Activated CD4-positive, alpha-beta T cell treated with anti-CD3 and anti-CD28 coated beads for 48 hours (primary cell): Measurements from ENCODE around the gene FRY.
"Not testable (repeated sequence)": the region's sequence is repeated elsewhere in the genome, so short reads cannot be mapped to it uniquely, and the experiment has no call there.

ENCODE experiments used
- DNase-seq: peaks from one replicate; pipeline ENCODE4 v3.0.0-alpha.2; 2020

Gene FRY

DNA sequence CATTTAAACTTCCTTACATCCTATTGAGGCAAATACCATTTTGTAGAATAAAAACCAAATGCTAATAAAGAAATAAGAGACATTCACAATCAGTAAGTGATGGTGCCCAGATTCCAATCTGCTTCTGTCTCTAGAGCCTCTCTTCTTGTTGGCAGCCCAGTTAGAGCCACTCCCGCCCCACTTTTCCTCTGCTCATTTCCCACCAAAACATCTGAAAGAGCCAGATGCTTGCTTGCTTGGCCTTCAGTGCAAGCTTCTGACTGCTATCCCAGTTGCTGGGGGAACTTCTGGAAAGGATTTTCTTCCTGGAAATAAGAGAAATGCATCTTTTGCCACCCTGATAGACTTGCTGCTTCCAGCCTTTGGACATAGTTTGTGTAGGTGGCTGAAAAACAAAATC is 12.9 kb downstream of the FRY start:
- DNase-seq: no peak

DNA sequence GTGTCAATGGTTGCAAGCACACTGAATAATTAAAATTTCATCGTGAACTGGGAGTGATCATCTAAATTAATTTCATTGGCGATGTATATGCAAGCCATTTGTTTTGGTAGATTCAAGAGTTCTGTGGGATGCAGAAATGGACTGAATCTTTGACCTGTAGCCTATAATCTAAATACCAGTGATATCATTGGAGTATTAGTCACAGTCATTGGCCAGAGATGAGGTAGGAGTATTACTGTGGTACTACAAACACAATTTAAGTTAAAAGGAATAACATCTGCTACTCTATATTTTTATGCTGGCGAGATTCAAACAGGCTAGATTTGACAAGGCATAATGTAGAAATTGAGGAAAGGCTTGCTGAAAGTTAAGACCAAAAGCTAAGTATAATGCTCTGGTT is 14.0 kb downstream of the FRY start:
- DNase-seq: no peak

DNA sequence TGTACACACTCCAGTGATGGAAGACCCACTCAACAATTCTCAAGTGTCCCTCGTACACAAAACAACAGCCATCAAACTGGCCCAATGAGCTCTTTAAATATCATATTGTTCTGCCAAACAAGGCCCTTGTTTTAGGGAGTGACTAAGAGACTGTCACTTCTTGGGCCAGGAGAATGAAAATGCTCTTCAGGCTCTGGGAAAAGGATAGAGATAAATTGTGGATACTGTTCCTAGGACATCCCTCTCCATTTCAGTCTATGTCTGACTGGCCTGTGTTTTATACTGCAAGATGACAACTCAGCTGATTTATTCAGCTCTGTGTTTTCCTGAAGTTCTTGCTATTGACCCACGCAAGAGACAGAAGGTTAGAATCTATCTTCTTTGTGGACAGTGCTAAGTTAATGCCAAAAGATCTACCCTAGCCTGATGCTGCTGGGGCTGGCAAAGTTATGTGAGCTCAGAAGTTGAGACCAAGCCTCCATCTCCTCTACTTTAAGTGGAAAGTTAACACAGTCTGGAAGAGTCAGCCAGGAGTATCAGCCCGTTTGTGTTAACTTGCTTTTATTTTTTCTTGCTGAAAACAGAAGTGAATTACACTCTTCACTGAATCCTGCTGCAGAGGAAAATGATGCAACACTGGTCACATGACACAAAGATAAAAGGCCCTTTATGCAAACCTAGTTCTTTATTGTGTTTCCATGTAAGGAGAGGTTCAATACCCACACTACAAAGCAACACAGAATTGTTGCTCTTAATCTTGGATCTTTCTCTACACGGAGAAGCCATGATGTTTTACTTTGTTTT is 14.6 kb downstream of the FRY start:
- no peak for DNase-seq

DNA sequence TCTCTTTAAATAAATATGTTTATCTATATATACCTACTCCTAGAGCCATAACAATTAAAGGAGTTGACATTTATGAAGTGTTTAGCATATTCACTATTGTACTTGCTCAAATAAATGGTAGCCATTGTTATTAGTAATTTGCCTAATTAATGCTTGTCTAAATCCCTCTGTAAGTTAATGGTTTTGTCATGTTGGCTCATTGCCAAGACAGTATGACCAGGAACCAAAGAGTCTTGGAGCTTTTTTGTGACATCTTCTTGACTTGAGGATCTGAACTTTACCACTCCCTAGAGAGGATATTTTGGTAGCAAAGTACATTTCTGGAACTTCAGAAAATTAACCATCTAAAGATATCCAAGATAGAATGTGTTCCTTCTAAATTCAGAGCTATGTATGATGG is 15.5 kb downstream of the FRY start:
- no peak for DNase-seq

DNA sequence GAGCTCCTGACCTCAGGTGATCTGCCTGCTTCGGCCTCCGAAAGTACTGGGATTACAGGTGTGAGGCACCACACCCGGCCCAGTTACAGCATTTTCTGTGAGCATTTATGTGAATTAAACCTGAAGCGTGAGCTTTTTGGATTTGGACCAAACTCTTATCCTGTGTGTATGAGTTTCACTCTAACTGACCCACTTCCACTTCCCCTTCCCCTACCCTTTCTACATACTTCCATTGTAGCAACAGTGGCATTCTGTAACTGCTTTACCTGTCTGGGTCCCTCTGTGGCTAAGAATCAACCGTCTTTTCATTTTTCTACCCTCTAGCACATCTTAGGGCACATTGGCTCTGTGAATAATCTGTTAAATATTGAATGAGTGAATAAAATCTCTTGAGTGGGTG is 16.2 kb downstream of the FRY start:
- DNase-seq: no peak

DNA sequence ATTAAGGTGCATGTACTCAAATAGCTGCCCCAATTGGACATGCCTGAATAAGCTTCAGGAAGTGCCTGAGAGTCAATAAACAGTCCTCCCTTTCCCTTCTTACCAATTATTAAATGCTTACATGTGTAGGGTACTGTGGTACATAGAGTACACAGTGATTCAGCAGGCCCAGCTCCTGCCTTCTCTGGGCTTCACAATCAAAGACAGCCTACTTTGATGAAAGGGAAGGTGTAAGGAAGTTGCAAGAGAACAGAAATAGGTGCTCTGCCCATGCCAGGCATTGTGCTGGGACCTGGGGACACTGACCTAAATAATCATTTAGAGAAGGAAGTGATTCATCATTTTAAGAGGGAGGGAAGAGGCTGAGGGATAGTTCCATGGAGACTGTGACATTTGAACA is 17.2 kb downstream of the FRY start:
- DNase-seq: no peak

DNA sequence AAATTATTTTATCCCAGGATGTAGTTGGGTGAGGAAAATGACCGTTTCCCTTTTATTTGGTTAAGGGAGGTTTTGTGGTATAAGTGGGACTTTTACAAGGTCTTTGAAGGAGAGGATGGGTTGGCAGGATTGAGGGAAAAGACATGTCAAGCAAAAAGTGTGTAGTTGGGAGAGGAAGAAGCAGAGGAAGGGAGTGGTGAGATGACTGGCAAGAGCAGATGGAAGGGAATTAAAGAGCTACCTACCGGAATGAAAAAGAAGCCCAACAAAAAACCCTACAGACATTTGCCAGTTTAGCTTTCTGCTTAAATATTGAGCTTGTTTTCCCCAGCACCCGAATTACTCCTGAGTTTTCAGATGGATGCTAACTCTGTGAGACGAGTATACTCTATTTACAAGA is 19.6 kb downstream of the FRY start:
- no peak for DNase-seq

DNA sequence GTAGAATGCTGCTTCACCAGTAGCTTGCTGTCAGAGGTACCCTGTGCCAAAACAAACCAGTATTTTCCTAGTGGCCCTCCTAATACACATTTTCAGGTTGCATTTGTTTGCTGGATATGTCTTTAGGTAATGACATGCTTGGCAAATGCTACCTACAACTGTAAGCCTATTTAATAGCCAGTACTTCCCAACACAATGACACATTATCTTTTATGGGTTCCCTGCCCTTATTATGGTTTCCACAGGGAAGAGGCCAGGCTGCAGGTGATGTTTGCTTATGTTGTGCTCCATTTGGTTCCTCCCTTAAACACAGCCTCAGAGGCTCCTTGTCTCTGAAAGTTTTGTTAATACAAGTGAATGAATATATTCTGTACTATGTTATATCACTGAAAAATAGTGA is 24.7 kb downstream of the FRY start:
- DNase-seq: no peak

DNA sequence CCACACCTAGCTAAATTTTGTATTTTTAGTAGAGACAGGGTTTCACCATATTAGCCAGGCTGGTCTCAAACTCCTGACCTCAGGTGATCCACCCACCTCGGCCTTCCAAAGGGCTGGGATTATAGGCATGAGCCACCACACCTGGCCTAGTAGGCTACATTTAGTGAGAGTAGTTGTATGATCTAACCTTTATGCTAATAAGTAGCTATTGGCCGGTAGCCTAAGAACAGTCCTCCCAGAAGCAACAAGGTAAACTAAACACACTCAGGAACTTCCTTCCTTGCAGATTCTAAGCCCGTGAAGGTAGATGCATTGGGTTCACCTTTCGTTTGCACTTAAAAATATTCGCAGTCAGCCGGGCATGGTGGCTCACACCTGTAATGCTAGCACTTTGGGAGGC is 25.8 kb downstream of the FRY start:
- not testable (repeated sequence) for DNase-seq

DNA sequence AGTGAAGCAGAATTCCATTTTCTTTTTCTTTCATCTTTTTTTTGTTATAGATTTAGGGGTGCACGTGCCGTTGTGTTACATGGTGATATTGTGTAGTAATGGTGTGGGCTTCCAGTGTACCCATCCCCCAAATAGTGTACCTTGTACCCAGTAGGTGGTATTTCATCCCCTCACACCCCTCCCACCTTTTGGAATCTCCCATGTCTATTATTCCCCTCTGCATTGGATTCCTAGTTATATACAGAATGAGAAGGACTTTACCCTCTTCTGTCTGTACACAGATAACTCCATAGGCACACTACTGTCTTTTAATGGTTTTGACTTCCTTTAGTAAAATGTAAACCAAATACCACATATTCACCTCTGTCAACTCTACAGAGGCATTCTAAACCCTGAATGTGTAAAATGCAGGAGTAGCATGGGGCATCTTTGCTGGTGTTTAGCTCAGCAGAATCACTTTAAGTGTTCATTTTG is 28.0 kb downstream of the FRY start:
- DNase-seq: no peak

DNA sequence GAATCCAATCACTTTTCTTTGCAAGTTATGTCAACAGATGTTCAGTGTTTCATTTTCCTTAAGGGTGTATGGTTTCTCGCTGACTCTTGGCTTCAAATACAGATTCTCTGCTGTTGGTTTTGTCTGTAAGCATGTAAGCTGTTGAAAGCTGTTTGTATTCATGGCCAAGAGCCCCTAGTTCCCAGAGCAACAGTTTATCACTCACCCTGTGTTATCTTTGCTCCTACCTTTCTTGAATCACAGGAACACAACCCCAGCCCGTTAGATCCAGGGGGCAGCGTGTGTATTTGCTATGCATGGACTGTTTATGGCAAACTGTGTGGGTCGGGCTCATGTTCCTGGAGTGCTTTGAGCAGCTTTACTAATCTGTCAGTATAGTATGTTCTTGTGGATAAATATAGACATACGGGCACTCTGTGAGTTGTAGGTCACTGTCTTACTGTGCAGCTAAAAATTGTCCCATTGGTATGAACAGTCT is 28.9 kb downstream of the FRY start:
- no peak for DNase-seq

DNA sequence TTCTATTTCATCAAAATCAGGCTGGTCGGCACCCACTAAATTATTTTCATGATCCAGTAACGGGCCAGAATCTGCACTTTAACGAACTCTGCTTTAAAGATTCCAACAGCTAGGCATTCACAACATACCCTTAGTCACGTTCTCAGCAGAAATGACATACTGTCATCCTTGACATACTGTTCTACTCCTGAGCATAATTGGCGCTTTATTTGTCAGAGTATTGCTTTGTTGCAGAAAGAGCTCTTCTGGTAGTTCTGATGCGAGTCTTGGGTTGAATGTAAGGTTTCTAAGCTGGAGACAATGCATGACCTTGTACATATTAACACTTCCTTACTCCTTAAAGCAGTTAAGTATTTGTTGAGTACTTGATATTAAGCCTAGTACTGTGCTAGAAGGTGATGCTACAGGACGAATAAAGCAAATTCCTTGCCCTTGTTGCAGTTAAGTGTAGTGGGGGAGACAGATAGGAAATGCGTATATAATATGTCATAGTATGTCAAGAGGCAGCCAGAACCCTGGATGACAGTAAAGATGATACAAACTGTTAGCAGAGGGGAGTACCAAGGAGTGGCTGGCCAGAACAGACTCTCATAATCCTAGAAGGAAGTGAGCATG is 32.2 kb downstream of the FRY start:
- DNase-seq: no peak

DNA sequence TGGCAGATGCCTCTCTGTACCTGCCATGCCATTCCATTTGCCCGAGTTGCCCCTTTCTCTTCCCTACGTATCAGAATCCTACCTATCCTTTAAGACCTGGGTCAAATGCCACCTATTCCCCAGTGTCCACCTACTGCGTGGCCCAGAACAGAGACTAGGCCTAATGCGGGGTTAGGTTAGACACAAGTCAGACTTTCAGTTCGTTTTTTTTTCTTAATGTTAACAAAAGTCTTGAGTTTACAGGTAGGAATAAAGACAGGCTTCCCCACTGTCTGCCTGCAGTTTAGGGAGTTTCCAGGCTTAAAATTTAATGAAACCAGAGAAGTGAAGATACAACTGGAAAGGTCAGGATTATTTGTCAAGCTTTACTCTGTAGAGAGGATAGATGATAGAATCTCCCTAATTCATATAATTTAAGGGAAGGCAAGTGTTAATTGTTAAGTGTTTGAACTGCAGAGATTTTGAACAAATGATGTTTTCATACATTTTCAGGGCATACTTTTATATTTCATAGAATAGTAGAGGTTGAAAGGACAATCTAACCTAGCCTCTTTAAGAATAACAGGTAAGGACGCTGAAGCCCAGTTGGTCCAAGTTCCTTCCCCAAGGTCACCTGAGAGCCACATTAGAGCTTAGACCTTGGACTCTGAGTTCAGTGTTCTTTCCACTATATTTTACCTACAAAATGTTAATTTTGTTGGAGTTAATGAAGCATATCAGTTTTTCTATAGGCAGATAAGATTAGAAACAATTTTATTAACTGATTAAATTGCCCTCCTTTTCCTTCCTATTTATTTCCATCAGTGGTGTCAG is 35.8 kb downstream of the FRY start:
- no peak for DNase-seq

DNA sequence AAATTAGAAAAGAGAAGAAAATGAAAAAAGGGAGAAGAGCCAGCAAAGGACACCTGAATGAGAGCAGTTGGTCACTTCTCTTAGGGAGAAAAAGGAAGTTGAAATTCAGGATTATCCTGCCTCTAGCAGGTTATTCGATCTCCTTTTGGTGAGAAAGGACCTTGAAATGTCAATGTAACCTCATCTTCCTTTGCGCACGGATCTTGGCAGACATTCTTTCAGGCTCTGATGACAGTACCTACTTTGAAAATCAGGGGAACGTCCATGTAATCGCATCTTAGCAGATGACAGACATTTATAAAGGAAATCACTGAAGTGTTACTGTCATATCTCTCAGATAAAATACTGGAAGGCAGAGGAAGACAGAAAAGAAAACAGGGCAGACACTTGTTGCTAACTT is 36.7 kb downstream of the FRY start:
- no peak for DNase-seq

DNA sequence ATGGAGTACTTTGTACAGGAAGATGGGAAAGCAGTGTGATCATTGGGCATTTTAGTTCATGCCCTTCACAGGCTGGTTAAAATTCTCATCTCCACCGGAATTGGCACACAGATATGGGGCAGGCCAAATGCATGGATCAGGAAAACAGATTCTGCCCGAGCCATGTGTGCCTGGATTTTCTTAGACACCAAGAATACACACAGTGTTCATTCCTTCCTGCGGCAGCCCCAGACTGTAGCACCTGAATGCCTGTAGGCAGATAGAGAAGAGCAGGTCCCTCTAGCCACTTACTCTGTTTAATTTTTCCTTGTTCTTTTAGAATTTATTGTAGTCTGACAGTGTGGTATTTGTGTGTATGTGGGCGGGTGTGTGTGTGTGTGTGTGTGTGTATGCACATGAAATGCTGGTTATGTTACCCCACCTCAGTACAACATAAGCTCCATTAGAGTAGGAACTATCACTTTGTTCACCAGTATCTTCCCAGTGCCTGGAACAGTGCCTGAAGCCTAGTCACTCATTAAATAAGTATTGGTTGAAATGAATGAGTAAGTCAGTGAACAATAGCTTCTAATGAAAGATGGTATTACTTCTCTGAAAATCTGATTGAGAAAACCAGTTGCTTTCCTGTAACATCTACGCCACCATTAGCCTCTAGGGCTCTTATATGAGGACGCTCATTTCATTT is 41.7 kb downstream of the FRY start:
- DNase-seq: no peak

DNA sequence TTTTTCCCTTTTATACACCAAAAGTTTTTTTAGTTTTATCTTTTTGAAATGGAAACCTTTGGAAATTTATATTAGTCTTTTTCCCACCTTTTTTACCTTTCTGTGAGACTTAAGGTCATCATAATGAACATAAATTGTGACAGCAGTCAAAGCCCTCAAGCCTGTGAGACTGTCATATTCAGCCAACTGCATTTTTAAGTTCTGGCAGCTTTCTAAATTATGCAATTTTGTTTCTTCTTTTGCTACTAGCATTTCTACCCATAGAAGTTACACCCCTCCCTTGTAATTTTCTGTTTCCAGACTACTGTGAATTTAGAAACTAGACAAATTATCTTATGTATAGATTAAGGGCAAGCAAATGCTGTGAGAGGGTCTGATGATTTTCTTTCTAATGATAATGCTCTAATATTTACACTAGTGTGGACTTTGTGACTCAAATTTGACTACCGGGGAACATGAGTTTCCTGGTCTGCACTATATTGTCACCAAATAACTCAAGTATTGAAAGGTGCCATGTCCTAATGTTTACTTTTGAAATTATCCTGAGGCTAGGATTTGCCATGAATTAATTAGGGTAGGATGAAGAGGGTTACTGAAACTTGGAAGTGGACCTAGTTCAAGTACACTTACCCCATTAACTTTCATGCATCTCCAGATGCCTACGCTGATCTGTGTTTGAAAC is 43.7 kb downstream of the FRY start:
- DNase-seq: no peak

DNA sequence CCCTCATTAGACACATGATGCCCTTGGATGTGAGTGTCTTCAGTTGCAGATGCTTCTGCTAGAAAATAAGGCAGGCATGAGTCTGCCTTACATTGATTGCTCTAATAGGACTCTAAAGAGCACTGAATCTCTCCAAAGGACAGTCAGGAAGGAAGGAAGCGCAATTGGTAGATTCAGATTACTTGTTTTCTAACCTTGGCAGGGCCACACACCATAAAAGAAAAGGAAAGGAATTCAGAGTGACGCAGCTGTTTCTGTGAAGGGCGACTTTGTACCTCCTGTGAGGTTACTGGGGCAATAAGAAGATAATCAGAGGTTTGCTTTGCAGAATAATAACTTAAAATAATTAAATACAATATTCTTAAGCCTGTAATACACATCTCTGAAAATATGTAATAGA is 48.0 kb downstream of the FRY start:
- no peak for DNase-seq

DNA sequence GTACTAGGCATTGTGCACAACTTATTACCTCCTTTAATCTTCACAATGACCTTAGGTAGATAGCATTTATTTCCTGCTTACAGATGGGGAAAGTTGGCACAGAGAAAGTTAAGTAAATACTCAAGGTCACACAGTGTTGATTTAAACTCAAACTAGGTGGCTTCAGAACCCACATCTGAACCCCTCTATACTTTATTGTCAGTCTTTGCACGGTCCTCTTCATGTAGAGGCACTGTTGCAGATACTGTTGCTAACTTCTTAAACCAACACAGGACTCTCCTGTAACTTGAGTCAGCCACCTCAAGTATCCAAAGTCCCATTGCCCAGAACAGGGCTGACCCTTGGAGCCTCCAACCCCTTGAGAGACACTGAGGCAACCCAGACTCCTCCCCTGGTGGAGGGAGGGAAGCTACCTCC is 48.8 kb downstream of the FRY start:
- no peak for DNase-seq

DNA sequence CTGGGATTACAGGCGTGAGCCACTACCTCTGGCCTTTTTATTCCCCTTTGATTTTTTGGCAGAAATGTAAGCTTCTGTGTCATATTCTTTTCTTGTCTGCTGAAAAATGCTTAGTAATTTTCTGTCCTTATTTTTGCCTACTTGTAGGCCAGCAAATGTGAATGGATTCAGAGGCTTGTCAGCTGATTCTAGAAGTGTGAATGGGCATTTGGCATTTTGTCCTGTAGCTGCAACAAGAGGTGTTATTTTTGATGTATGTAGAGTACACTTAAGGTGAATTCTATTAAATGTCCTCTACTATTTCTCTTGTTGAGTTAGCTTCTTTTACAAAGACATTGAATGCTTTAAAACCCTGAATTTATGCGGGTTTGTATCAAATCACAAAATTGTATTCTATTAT is 50.0 kb downstream of the FRY start:
- no peak for DNase-seq

DNA sequence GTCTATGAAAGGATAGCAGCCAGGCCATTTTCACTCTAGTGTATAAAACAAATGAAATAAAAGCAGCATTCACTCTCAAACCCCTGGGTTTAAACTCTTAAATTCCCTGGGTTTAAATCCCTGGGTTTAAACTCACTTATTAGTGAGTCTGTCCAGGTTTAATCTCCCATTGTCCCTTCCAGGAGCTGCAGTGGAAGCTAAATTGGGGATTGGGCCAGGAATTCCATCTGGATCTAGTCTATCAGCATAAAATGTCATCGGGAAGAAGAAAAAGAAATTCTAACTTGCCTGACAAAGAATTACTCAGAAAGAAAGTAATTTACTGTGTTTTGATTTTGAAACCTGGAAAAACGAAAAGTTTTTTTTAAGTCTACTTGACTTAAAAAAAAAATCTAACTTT is 54.8 kb downstream of the FRY start:
- no peak for DNase-seq

DNA sequence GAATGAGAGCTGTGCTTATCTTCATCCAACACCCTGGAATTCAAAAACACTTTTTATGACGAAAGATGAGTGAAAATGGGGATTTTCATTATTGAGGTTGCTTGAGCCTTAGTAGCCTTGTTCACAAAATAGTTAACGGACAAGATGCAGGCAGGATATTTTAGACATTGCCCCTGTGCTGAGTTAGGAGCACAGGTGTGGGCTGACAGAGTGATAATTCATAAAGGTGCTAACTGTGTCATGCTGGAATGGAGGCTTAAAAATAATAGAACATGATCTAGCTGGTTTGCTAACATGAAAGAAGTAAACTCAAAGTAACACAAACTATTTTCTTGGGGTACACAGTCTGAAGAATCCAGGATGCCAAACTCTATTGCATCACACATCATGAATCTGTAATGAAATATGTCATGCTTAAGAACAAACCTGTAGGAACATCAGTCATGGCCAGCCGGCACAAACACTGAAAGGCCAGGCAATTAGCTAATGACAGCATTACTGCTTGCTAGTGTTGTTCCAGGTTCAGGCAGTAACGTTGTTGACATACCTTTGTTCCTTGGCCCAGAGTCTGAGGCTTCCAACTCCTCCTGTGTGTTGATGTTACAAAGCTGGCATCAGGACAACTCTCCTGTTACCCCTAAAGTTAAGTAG is 55.3 kb downstream of the FRY start:
- no peak for DNase-seq
